ENCODE results near the gene SPO11.

The SPO11 gene

GRCh38 chr20:57329608-57330221 lies at the start of gene SPO11:
TSS of gene SPO11 (plus strand) at chr20:57329803. CDS start at chr20:57329868, 65 bp downstream.
- Histone ChIP-seq H3K36me3 (replicated peaks; ENCODE audit: low read depth, low read length) (no peaks in the 10 kb centered on the region), H3K27ac (ENCODE audit: low read length) (no peak within 1 kb of the TSS), H2AFZ (ENCODE audit: low read depth, low read length) (no peak within 1 kb of the TSS), H3K9ac (ENCODE audit: low read length) (no peak within 1 kb of the TSS), H3K4me1 (ENCODE audit: low read length) (no peaks in the 10 kb centered on the region), H3K9me3 (ENCODE audit: insufficient read depth, low read length) (no peaks in the 10 kb centered on the region; the same call in 1 of the 2 replicates), H4K20me1 (ENCODE audit: insufficient read depth, low read length) (no peaks in the 10 kb centered on the region), H3K4me3 (ENCODE audit: low read length) (no peak within 1 kb of the TSS), H3K79me2 (ENCODE audit: low read length) (no peaks in the 10 kb centered on the region), H3K27me3 (ENCODE audit: low read depth, low read length) (peaks cover 45% of the 10 kb centered on the region), H3K4me2 (ENCODE audit: low read length) (no peak within 1 kb of the TSS)
- TF ChIP-seq CTCF (IDR thresholded peaks at IDR 0.05; ENCODE audit: low read depth, low read length) (peak; percentile 29), EZH2phosphoT487 (IDR thresholded peaks at IDR 0.05; ENCODE audit: low read depth) (no peak)

GRCh38 chr20:57280221-57280620 lies 49.4 kb upstream of the SPO11 start:
- no peaks in the 10 kb centered on the region for H4K20me1 ChIP-seq (ENCODE audit: insufficient read depth, low read length)
- H3K36me3 ChIP-seq (replicated peaks; ENCODE audit: low read depth, low read length), result no peaks in the 10 kb centered on the region
- H3K4me3 ChIP-seq (ENCODE audit: low read length), result no peak overlapping the region
- TF ChIP-seq EZH2phosphoT487 (IDR thresholded peaks at IDR 0.05; ENCODE audit: low read depth) (no peak), CTCF (IDR thresholded peaks at IDR 0.05; ENCODE audit: low read depth, low read length) (no peak)
- H2AFZ ChIP-seq (ENCODE audit: low read depth, low read length), result no peak overlapping the region
- H3K4me1 ChIP-seq (ENCODE audit: low read length), result no peaks in the 10 kb centered on the region
- H3K27ac ChIP-seq (ENCODE audit: low read length), result no peak overlapping the region
- H3K27me3 ChIP-seq (ENCODE audit: low read depth, low read length), result peaks cover 88% of the 10 kb centered on the region
- H3K9me3 ChIP-seq (ENCODE audit: insufficient read depth, low read length), result peaks cover 5% of the 10 kb centered on the region; the same call in 1 of the 2 replicates
- no peak overlapping the region for H3K4me2 ChIP-seq (ENCODE audit: low read length)
- no peak overlapping the region for H3K9ac ChIP-seq (ENCODE audit: low read length)
- H3K79me2 ChIP-seq (ENCODE audit: low read length), result no peaks in the 10 kb centered on the region

- no peak overlapping the region for H3K27ac ChIP-seq (ENCODE audit: low read length)
These were observed 47.7 kb upstream of the SPO11 start for GRCh38 chr20:57281900-57282299.

More at GRCh38 chr20:57281900-57282299, 47.7 kb upstream of the SPO11 start:
- no peak overlapping the region for H3K9ac ChIP-seq (ENCODE audit: low read length)
- H3K79me2 ChIP-seq (ENCODE audit: low read length), result no peaks in the 10 kb centered on the region
- H3K4me3 ChIP-seq (ENCODE audit: low read length), result no peak overlapping the region
- no peak overlapping the region for H3K4me2 ChIP-seq (ENCODE audit: low read length)
- H3K9me3 ChIP-seq (ENCODE audit: insufficient read depth, low read length), result peaks cover 5% of the 10 kb centered on the region; the same call in 1 of the 2 replicates
- no peak overlapping the region for H2AFZ ChIP-seq (ENCODE audit: low read depth, low read length)
- no peaks in the 10 kb centered on the region for H3K36me3 ChIP-seq (replicated peaks; ENCODE audit: low read depth, low read length)
- TF ChIP-seq CTCF (IDR thresholded peaks at IDR 0.05; ENCODE audit: low read depth, low read length), result no peak
- no peak for TF ChIP-seq EZH2phosphoT487 (IDR thresholded peaks at IDR 0.05; ENCODE audit: low read depth)
- H4K20me1 ChIP-seq (ENCODE audit: insufficient read depth, low read length), result no peaks in the 10 kb centered on the region; the same call in 1 of the 2 replicates
- peaks cover 84% of the 10 kb centered on the region for H3K27me3 ChIP-seq (ENCODE audit: low read depth, low read length)
- no peaks in the 10 kb centered on the region for H3K4me1 ChIP-seq (ENCODE audit: low read length)
